GM10266 (cell line): ENCODE measurements around the gene POLR2M.

Experiments
- DNase-seq: peaks from one replicate; pipeline ENCODE4 v3.0.0; 2012; ENCODE audit errors: extremely low spot score
- TF ChIP-seq, protein P1 (sequence below): IDR thresholded peaks from 2 replicates; pipeline ENCODE4 v1.5.1; 2012; ENCODE audit warnings: mild to moderate bottlenecking, low read depth; ENCODE audit not compliant: control insufficient read depth, insufficient read depth; ENCODE audit errors: missing control alignments

Gene POLR2M

DNA sequence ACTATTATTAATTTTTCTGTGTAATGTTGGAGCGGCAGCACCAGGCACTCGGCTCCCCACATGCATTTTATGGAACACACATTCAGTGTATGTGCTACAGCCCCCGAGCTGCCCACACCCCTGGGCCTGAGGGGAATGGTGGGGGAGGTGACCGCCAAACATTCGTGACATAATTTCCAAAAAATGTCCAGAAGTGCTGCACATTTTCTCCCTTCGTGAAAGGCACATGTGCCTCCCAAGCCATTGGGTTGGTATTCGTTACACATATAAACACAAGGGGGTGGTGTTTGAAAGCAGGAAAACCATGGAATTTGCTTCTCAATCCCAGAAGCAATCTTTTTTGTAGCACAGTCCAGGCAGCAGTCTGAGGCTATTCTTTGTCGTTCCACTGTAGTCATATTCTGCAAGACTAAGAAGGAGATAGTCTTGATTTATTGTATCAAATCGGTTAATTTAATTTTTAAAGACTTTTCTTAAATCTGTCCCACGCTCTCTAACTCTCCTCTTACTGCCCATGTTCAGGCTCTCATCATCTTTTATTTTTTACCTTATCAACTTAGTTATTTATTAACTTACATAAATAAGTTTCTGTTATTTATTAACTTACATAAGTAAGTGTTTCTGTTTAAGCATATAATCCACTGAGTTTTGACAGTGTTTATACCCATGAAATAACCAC lies 39.2 kb upstream of the POLR2M start:
- no peak for DNase-seq
- TF ChIP-seq, protein P1, sequence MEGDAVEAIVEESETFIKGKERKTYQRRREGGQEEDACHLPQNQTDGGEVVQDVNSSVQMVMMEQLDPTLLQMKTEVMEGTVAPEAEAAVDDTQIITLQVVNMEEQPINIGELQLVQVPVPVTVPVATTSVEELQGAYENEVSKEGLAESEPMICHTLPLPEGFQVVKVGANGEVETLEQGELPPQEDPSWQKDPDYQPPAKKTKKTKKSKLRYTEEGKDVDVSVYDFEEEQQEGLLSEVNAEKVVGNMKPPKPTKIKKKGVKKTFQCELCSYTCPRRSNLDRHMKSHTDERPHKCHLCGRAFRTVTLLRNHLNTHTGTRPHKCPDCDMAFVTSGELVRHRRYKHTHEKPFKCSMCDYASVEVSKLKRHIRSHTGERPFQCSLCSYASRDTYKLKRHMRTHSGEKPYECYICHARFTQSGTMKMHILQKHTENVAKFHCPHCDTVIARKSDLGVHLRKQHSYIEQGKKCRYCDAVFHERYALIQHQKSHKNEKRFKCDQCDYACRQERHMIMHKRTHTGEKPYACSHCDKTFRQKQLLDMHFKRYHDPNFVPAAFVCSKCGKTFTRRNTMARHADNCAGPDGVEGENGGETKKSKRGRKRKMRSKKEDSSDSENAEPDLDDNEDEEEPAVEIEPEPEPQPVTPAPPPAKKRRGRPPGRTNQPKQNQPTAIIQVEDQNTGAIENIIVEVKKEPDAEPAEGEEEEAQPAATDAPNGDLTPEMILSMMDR = no peak

DNA sequence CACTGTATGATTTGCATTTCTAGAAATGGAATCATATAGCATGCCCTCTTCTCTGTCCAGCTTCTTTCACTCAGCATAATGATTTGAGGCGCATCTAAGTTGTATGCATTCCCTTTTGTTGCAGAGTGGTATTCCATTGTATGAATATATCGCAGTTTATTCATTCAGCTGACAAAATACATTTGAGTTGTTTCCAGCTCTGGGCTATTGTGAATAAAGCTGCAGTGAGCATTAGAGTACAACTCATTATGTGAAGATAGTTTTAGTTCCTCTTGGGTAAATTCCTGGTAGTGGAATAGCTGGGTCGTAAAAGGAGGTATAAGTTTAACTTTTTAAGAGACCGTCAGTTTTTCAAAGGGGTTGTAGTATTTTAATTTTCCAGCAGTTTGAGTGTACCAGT lies 38.5 kb upstream of the POLR2M start:
- no peak for DNase-seq
- TF ChIP-seq, protein P1 = no peak

DNA sequence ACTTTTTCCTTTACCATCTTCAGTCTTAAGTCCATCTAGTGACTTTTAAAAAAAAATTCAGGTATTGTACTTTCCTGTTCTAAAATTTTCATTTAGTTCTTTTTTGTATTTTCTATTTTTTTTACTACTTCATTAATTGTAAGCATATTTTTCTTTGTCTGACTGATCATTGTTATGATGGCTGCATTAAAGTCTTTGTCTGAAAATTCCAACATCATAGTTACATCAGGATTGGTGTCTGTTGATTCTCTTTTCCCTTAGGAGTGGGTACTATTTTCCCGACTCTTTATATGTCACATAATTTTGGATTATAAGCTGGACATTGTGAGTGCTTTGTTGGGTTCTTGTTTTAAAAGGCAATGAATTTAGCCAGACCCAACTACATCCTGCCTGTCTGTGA lies 34.9 kb upstream of the POLR2M start:
- TF ChIP-seq, protein P1 = no peak
- DNase-seq = no peak

DNA sequence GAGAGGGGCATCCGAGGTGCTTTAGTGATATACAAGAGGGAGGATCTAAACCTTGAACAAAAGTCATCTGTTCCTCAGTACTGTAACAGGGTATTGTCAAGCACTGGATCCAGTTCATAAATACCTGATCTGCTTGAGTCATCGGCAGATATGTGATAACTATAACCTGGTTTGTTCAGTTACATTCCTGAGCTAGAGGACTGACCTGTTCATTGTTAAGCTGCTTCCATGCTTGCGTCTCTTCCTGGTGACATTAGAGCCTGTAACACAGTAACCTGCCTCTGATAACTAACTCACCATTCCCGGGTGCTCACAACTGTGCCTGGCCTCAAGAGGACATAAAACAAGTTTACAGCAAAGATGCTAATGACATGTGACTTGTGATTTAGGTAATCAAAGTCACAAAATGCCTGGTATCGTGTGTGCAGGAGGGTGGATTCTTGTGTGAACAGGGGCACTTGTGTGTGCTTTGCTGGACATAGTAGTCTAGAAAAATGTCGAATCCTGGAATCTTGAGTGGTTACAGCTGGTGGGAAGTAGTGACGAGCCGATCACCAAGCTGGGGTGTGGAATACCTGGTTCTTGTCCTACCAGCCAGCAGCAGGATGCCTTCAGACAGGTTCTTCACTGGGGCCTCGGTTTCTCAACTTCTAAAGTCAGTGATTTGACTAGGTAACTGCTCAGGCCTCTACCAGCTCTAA lies 30.9 kb upstream of the POLR2M start:
- DNase-seq = no peak
- TF ChIP-seq, protein P1 = no peak

DNA sequence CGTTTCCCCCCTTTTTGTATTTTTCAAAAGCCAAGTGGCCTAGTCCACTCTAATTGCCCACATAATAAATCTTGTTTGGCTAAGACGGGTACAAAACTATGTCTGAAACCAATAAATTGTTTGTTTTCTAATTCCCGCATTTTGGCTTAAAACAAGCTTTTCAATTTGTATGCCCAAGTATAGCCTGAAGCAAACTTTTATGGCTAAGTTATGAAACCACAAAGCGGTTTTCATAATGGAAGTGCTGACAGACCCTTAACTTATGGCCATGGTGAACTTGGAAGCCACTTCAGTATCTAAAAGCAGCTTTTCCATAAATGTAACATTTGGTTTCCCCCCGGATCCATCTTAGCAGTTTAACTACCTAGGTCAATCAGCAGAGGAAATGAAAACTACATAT lies 29.9 kb upstream of the POLR2M start:
- no peak for DNase-seq
- TF ChIP-seq, protein P1 = no peak

DNA sequence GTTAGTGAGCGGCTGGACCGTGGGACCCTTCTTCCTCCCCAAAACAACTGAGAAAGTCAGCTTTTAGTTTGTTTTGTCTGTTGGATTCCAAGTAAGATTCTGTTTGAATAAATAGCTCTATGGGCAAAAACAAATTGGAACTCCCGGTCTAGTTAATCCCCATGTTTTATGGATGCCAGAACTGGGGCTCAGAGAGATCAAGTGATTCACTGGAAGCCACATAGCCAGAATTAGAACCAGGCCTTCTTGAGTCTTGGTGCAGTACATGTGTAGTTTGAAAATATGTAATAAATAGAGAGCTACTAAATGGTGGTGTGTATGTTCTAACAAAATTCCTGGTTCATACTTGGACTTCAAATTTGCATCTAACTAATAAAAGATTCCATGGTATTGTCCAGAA lies 29.3 kb upstream of the POLR2M start:
- TF ChIP-seq, protein P1 = no peak
- no peak for DNase-seq

DNA sequence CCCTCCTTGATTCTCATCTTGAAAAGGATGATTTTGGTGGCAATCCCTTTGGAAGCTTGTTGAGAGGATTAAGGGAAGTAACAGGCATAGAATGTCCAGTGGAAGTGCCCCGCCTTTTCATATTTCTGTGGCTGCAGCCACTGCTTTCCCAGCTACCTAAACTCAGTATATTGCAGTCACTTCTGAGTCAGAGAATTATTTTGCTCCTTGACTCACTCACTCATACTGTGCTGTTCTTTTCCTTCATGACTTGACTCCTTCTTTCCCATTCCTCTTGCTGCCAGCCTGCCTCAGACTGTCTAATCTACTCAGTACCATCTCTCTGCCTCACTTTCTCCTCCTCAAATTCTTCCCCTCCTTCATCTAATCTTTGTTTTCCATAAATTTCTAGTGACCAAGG lies 26.5 kb upstream of the POLR2M start:
- DNase-seq = no peak
- TF ChIP-seq, protein P1 = no peak
